ENCODE data around the gene MPHOSPH10. TPM values are rescaled to one million over a fixed set of nuclear protein-coding genes. Genes with fewer than 3 reads are reported as not detected.

The MPHOSPH10 gene
- total RNA-seq, 1 donor from 2014 or later = 61.4 TPM

DNA sequence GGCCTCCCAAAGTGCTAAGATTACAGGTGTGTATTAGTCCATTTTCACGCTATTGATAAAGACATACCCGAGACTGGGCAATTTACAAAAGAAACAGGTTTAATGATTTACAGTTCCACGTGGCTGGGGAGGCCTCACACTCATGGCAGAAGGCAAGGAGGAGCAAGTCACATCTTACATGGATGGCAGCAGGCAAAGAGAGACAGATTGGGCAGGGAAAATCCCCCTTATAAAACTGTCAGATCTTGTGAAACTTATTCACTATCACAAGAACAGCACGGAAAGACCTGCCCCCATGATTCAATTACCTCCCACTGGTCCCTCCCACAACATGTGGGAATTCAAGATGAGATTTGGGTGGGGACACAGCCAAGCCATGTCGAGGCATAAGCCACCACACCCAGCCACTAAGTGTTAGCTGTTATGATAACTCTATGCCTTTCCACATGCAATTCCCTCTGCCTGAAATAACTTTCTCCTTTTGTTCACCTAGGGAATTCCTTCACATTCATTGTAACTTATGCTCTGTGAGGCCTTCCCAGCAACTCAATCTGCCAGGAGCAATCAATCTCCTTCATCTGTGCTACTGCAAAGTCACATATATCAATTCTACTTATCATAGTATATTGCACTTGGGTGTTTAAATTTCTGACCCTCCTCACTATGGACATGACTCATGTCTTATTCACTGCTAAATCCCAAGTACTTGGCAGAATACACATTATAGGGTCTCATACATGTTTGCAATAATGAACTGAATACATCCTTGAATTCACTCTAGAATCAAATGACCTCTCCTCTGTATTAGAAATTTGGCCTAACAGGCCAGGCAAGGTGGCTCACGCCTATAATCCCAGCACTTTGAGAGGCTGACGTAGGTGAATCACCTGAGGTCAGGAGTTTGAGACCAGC is 7.8 kb upstream of the MPHOSPH10 start:
- TF ChIP-seq, protein P1, sequence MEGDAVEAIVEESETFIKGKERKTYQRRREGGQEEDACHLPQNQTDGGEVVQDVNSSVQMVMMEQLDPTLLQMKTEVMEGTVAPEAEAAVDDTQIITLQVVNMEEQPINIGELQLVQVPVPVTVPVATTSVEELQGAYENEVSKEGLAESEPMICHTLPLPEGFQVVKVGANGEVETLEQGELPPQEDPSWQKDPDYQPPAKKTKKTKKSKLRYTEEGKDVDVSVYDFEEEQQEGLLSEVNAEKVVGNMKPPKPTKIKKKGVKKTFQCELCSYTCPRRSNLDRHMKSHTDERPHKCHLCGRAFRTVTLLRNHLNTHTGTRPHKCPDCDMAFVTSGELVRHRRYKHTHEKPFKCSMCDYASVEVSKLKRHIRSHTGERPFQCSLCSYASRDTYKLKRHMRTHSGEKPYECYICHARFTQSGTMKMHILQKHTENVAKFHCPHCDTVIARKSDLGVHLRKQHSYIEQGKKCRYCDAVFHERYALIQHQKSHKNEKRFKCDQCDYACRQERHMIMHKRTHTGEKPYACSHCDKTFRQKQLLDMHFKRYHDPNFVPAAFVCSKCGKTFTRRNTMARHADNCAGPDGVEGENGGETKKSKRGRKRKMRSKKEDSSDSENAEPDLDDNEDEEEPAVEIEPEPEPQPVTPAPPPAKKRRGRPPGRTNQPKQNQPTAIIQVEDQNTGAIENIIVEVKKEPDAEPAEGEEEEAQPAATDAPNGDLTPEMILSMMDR (IDR thresholded peaks at IDR 0.05; ENCODE audit: partially characterized antibody, unreplicated experiment) = no peak
- Mint-ChIP-seq H3K9me3 (ENCODE audit: unreplicated experiment) (no peaks in the 10 kb centered on the region), H3K4me3 (ENCODE audit: unreplicated experiment) (no peak overlapping the region), H3K36me3 (ENCODE audit: unreplicated experiment) (peaks cover 6% of the 10 kb centered on the region), H3K27ac (ENCODE audit: unreplicated experiment) (no peak overlapping the region), H3K4me1 (ENCODE audit: low read depth, unreplicated experiment) (no peaks in the 10 kb centered on the region), H3K27me3 (ENCODE audit: unreplicated experiment) (peaks cover 6% of the 10 kb centered on the region)
- no peak for DNase-seq

DNA sequence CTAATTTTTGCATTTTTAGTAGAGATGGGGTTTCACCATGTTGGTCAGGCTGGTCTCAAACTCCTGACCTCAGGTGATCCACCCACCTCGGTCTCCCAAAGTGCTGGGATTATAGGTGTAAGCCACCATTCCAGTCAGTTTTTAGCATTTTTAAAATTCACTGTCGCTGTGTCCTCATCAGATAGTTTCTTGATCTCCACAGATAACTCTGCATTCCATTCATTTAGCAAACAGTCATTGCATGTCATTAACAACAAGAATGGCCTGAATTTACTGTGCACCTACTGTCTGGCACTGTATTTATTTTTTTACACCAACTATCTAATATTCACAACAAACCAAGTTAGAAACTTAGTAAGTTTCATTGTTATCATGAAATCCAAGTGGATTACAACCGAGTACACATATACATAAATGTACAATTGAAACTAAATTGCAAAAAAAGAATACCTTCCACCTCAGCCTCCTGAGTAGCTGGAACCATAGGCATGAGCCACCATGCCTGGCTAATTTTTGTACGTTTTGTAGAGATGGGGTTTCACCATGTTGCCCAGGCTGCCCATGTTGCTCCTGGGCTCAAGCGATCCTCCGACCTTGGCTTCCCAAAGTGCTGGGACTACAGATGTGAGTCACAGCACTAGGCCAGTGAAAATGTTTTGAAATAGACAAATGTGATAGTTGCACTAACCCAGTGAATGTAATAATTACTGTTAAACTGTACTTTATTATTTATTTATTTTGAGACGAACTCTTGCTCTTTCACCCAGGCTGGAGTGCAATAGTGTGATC is 4.7 kb upstream of the MPHOSPH10 start:
- Mint-ChIP-seq H3K4me1 (ENCODE audit: low read depth, unreplicated experiment) (peaks cover 3% of the 10 kb centered on the region), H3K4me3 (ENCODE audit: unreplicated experiment) (no peak overlapping the region), H3K9me3 (ENCODE audit: unreplicated experiment) (peaks cover 2% of the 10 kb centered on the region), H3K36me3 (ENCODE audit: unreplicated experiment) (peaks cover 6% of the 10 kb centered on the region), H3K27me3 (ENCODE audit: unreplicated experiment) (peaks cover 4% of the 10 kb centered on the region), H3K27ac (ENCODE audit: unreplicated experiment) (no peak overlapping the region)
- no peak for DNase-seq
- TF ChIP-seq, protein P1 (IDR thresholded peaks at IDR 0.05; ENCODE audit: partially characterized antibody, unreplicated experiment) = no peak

DNA sequence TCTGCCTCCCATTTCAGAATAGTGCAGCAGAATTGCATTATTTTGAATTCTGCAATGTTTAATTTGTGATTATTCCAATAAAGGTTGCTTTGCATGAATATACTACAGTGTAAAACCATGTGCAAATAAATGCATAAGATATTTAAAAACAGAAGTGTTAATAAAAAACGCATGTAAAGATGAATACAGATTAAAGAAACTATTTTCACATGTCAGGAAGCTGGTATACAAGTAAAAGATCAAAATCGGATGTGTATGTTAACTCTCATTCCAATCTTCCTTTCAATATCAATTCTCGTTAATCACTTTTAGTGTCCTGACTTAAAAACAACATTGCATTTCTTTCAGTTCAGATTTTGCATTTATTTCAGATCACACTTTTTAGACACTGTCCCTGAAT is 3.5 kb upstream of the MPHOSPH10 start:
- peaks cover 6% of the 10 kb centered on the region for H3K36me3 Mint-ChIP-seq (ENCODE audit: unreplicated experiment)
- peaks cover 2% of the 10 kb centered on the region for H3K27me3 Mint-ChIP-seq (ENCODE audit: unreplicated experiment)
- H3K4me3 Mint-ChIP-seq (ENCODE audit: unreplicated experiment) = no peak overlapping the region
- H3K9me3 Mint-ChIP-seq (ENCODE audit: unreplicated experiment) = peaks cover 2% of the 10 kb centered on the region
- TF ChIP-seq, protein P1 (IDR thresholded peaks at IDR 0.05; ENCODE audit: partially characterized antibody, unreplicated experiment) = no peak
- H3K27ac Mint-ChIP-seq (ENCODE audit: unreplicated experiment) = no peak overlapping the region
- no peak for DNase-seq
- peaks cover 3% of the 10 kb centered on the region for H3K4me1 Mint-ChIP-seq (ENCODE audit: low read depth, unreplicated experiment)

DNA sequence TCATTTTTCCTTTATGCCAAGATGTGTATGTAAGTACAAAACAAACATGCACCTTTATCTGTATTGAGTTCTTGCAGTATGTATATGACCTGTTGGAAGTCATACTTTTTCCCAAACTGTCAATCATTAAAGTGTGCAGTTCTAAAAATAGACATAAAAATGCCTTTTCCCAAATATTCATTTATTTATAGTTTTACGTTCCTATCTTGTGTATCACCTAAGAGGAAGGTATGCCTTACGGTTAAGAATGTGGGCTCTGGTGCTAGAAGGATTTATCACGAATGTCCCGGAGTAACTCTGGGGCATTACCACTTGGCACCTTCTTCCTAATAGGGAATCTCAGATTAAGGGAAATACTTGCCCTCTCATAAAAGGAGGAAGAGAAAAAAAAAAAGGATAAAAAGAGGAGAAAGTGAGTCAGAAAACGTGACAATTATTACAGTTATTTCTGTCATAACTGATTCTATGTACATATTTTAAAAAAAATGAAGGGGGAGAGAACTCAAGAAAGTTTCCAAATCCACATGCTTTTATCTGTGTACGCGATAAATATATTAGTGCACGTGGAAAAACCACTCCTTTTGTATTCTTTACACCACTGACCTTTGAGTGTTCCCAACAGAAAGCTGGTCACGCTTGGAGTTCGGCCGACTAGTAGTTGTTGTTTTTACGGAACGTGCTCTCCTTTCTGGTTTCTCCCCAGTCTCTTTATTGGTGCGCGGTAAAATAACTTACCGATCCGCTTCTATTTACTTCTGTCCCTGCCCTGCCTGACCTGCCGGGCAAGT is 1.1 kb upstream of the MPHOSPH10 start:
- peaks cover 2% of the 10 kb centered on the region for H3K9me3 Mint-ChIP-seq (ENCODE audit: unreplicated experiment)

More for the DNA sequence above, 1.1 kb upstream of the MPHOSPH10 start:
- H3K27me3 Mint-ChIP-seq (ENCODE audit: unreplicated experiment) = peaks cover 2% of the 10 kb centered on the region
- no peak for DNase-seq
- H3K36me3 Mint-ChIP-seq (ENCODE audit: unreplicated experiment) = no peaks in the 10 kb centered on the region
- TF ChIP-seq, protein P1 (IDR thresholded peaks at IDR 0.05; ENCODE audit: partially characterized antibody, unreplicated experiment) = no peak
- no peak overlapping the region for H3K4me3 Mint-ChIP-seq (ENCODE audit: unreplicated experiment)
- peaks cover 3% of the 10 kb centered on the region for H3K4me1 Mint-ChIP-seq (ENCODE audit: low read depth, unreplicated experiment)
- H3K27ac Mint-ChIP-seq (ENCODE audit: unreplicated experiment) = no peak overlapping the region

All from glutamatergic neuron (in vitro differentiated cells).